ENCODE results near the gene PHF1.

PHF1 gene

DNA sequence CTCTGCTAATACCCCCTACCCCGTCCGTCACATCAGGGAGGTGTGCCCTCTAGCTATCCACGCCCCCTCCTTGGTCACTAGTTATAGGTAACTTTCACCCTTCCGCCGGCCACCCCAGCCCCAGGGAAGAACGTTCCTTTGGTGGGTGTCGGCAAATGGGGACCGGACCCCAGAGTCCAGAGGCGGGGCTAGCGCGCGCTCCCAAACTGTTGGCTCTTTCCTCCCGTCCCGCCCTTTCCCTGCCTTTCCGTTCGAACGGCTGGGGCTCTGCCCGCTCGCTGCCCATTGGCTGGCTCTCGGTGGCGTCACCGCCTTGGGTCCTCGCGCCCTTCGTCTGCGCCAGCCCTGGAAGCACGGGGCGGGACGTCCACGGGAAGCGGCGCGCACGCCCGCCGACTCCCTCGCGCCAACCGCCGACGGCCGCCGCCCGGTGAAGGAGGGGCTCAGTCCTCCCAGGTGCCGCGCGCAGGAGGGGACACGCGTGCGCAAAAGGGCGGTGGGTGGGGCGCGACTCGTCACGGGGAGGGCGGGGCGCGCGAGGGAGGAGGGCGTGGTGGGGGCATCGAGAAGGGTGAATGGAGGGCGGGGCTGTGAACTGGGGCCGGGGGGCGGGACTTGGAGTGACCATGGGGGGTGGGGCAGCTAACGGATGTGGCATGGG, 634 bp upstream of the PHF1 start (continued):
- 0 out of 2 replicates have a peak, but pooled peaks have one; percentile 37 for TF ChIP-seq HOXD13 (CRISPR knock-in tag; IDR thresholded peaks at IDR 0.05; ENCODE audit: borderline replicate concordance)
- TF ChIP-seq ZNF202 (tag by site-specific recombination; IDR thresholded peaks at IDR 0.05; ENCODE audit: borderline replicate concordance) = no peak
- peak; percentile 59; the same call in 1 of the 2 replicates for TF ChIP-seq SP7 (tag by site-specific recombination; IDR thresholded peaks at IDR 0.05)
- TF ChIP-seq, protein P1, sequence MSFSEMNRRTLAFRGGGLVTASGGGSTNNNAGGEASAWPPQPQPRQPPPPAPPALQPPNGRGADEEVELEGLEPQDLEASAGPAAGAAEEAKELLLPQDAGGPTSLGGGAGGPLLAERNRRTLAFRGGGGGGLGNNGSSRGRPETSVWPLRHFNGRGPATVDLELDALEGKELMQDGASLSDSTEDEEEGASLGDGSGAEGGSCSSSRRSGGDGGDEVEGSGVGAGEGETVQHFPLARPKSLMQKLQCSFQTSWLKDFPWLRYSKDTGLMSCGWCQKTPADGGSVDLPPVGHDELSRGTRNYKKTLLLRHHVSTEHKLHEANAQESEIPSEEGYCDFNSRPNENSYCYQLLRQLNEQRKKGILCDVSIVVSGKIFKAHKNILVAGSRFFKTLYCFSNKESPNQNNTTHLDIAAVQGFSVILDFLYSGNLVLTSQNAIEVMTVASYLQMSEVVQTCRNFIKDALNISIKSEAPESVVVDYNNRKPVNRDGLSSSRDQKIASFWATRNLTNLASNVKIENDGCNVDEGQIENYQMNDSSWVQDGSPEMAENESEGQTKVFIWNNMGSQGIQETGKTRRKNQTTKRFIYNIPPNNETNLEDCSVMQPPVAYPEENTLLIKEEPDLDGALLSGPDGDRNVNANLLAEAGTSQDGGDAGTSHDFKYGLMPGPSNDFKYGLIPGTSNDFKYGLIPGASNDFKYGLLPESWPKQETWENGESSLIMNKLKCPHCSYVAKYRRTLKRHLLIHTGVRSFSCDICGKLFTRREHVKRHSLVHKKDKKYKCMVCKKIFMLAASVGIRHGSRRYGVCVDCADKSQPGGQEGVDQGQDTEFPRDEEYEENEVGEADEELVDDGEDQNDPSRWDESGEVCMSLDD (tag by site-specific recombination; IDR thresholded peaks at IDR 0.05) = peak; percentile 93
- TF ChIP-seq ZNF561 (tag by site-specific recombination; IDR thresholded peaks at IDR 0.05; ENCODE audit: borderline replicate concordance) = peak; percentile 59; the same call in 1 of the 2 replicates
- TF ChIP-seq, protein P2, sequence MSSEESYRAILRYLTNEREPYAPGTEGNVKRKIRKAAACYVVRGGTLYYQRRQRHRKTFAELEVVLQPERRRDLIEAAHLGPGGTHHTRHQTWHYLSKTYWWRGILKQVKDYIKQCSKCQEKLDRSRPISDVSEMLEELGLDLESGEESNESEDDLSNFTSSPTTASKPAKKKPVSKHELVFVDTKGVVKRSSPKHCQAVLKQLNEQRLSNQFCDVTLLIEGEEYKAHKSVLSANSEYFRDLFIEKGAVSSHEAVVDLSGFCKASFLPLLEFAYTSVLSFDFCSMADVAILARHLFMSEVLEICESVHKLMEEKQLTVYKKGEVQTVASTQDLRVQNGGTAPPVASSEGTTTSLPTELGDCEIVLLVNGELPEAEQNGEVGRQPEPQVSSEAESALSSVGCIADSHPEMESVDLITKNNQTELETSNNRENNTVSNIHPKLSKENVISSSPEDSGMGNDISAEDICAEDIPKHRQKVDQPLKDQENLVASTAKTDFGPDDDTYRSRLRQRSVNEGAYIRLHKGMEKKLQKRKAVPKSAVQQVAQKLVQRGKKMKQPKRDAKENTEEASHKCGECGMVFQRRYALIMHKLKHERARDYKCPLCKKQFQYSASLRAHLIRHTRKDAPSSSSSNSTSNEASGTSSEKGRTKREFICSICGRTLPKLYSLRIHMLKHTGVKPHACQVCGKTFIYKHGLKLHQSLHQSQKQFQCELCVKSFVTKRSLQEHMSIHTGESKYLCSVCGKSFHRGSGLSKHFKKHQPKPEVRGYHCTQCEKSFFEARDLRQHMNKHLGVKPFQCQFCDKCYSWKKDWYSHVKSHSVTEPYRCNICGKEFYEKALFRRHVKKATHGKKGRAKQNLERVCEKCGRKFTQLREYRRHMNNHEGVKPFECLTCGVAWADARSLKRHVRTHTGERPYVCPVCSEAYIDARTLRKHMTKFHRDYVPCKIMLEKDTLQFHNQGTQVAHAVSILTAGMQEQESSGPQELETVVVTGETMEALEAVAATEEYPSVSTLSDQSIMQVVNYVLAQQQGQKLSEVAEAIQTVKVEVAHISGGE (tag by site-specific recombination; conservative IDR thresholded peaks at IDR 0.05; ENCODE audit: low read depth) = peak; percentile 82
- TF ChIP-seq YY2 (tag by site-specific recombination; IDR thresholded peaks at IDR 0.05) = no peak
- TF ChIP-seq ZNF600 (tag by site-specific recombination; IDR thresholded peaks at IDR 0.05) = peak; percentile 6
- peak; percentile 97 for TF ChIP-seq KLF9 (tag by site-specific recombination; IDR thresholded peaks at IDR 0.05; ENCODE audit: low read depth)
- peak; percentile 39; the same call in 1 of the 2 replicates for TF ChIP-seq PRDM1 (tag by site-specific recombination; IDR thresholded peaks at IDR 0.05)
- no peak for TF ChIP-seq ZNF791 (tag by site-specific recombination; IDR thresholded peaks at IDR 0.05)
- TF ChIP-seq ZNF423 (tag by site-specific recombination; IDR thresholded peaks at IDR 0.05) = 0 out of 2 replicates have a peak, but pooled peaks have one; percentile 45
- TF ChIP-seq, protein P3, sequence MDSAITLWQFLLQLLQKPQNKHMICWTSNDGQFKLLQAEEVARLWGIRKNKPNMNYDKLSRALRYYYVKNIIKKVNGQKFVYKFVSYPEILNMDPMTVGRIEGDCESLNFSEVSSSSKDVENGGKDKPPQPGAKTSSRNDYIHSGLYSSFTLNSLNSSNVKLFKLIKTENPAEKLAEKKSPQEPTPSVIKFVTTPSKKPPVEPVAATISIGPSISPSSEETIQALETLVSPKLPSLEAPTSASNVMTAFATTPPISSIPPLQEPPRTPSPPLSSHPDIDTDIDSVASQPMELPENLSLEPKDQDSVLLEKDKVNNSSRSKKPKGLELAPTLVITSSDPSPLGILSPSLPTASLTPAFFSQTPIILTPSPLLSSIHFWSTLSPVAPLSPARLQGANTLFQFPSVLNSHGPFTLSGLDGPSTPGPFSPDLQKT (IDR thresholded peaks at IDR 0.05; ENCODE audit: borderline replicate concordance, low read depth, low read length) = no peak
- TF ChIP-seq GLI4 (tag by site-specific recombination; IDR thresholded peaks at IDR 0.05) = no peak
- peak; percentile 72 for TF ChIP-seq WT1 (tag by site-specific recombination; IDR thresholded peaks at IDR 0.05)
- TF ChIP-seq, protein P4, sequence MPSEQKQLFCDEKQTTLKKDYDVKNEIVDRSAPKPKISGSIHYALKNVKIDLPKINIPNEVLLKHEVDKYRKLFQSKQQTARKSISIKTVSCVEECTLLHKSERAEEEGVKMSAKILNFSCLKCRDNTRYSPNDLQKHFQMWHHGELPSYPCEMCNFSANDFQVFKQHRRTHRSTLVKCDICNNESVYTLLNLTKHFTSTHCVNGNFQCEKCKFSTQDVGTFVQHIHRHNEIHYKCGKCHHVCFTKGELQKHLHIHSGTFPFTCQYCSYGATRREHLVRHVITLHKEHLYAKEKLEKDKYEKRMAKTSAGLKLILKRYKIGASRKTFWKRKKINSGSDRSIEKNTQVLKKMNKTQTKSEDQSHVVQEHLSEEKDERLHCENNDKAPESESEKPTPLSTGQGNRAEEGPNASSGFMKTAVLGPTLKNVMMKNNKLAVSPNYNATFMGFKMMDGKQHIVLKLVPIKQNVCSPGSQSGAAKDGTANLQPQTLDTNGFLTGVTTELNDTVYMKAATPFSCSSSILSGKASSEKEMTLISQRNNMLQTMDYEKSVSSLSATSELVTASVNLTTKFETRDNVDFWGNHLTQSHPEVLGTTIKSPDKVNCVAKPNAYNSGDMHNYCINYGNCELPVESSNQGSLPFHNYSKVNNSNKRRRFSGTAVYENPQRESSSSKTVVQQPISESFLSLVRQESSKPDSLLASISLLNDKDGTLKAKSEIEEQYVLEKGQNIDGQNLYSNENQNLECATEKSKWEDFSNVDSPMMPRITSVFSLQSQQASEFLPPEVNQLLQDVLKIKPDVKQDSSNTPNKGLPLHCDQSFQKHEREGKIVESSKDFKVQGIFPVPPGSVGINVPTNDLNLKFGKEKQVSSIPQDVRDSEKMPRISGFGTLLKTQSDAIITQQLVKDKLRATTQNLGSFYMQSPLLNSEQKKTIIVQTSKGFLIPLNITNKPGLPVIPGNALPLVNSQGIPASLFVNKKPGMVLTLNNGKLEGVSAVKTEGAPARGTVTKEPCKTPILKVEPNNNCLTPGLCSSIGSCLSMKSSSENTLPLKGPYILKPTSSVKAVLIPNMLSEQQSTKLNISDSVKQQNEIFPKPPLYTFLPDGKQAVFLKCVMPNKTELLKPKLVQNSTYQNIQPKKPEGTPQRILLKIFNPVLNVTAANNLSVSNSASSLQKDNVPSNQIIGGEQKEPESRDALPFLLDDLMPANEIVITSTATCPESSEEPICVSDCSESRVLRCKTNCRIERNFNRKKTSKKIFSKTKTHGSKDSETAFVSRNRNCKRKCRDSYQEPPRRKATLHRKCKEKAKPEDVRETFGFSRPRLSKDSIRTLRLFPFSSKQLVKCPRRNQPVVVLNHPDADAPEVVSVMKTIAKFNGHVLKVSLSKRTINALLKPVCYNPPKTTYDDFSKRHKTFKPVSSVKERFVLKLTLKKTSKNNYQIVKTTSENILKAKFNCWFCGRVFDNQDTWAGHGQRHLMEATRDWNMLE (tag by site-specific recombination; conservative IDR thresholded peaks at IDR 0.05; ENCODE audit: low read depth) = no peak
- TF ChIP-seq ZNF223 (tag by site-specific recombination; IDR thresholded peaks at IDR 0.05) = no peak
- TF ChIP-seq, protein P5, sequence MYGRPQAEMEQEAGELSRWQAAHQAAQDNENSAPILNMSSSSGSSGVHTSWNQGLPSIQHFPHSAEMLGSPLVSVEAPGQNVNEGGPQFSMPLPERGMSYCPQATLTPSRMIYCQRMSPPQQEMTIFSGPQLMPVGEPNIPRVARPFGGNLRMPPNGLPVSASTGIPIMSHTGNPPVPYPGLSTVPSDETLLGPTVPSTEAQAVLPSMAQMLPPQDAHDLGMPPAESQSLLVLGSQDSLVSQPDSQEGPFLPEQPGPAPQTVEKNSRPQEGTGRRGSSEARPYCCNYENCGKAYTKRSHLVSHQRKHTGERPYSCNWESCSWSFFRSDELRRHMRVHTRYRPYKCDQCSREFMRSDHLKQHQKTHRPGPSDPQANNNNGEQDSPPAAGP (tag by site-specific recombination; IDR thresholded peaks at IDR 0.05) = peak; percentile 76
- TF ChIP-seq ZNF560 (tag by site-specific recombination; IDR thresholded peaks at IDR 0.05; ENCODE audit: borderline replicate concordance) = no peak
- no peak for TF ChIP-seq ZNF239 (tag by site-specific recombination; IDR thresholded peaks at IDR 0.05)
- no peak for TF ChIP-seq ZNF596 (tag by site-specific recombination; IDR thresholded peaks at IDR 0.05)
- peak; percentile 82 for TF ChIP-seq GLIS2 (tag by site-specific recombination; IDR thresholded peaks at IDR 0.05)
- TF ChIP-seq ZNF426 (tag by site-specific recombination; IDR thresholded peaks at IDR 0.05) = no peak
- no peak for TF ChIP-seq ZNF274 (IDR thresholded peaks at IDR 0.05; ENCODE audit: low read length)
- TF ChIP-seq ZNF274 (tag by site-specific recombination; IDR thresholded peaks at IDR 0.05; ENCODE audit: borderline replicate concordance) = no peak
